ENCODE measurements around the gene ZNF3.

The ZNF3 gene

DNA sequence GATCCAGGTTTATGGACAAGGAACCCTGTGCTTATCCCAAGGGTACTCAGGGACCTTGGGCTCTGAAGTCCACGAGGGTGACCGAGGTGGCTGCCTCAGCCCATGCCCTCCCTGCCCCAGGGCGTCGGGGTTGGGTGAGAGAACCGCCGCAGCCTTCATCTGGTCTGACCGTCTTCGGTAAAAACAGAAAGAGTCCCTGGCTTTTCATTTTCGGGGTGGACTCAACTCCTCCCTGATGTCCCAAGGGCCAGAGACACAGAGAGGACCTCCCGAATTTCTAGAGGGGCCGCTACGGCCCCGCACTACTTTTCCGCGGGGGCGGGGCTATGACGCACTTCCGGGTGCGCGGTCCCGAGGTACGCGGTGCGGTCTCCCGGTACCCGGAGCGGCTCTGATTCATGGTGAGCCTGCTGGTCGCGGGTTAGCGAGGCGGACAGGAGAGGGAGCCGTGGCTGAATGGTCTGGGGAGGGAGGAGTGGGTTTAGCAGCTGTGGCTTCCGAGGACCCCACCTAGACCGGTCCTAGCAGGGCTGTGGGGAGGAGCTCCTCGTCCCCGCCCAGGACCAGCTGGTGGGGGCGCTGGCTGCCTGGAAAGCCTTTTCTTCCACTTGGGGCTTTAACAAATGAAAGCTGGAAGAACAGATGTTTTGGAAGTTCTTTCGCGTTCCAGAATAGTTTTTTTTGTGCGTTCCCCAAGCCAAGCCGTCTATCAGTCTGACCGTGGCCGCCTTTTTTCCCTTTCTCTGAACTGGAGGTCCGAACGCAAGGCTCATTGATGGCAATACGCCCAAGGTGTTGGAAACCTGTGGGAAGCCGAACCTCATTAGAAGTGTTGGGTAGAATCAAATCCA lies 31.9 kb downstream of the ZNF3 start, which contains the start of gene ZSCAN21:
ZSCAN21 (plus strand) TSS at position 334 of the 851 bp plus-strand sequence. CDS start 7,233 bp downstream, outside the sequence.
- DNase-seq: peak; percentile 83 to 84

DNA sequence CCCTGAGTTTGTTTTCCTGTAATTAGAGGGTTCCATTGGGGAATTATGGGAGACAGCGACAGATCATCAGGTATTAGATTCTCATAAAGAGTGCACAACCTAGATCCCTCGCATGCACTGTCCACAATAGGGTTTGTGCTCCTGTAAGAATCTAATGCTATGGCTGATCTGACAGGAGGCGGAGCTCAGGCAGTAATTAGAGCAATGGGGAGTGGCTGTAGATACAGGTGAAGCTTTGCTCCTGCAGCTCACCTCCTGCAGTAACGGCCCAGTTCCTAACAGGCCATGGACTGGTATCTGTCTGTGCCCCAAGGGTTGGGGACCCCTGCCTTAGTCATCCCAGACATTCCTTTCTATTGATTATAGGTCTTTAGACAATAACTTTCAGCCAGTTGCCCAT lies 32.8 kb downstream of the ZNF3 start:
- DNase-seq: no peak

DNA sequence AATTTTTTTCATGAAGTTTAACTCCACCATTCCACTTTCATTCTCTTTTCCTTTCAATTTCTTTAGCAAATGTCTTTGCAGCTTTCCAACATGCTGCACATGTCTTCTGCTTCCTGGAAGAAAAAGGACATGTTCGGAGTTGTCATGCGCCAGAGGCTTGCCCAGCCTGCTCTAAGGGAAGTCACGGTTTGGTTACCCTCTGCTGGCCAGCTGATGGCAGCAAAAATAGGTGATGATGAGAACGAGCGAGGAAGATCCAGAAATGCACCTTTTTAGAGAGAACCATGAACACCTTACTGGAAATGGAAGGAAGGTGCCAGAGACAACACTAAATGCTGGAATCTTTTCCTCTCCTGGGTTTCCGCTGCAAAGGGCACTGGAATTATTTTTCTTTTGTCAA lies 36.8 kb downstream of the ZNF3 start:
- DNase-seq: peak in 1 of 2 donors; percentile 11

DNA sequence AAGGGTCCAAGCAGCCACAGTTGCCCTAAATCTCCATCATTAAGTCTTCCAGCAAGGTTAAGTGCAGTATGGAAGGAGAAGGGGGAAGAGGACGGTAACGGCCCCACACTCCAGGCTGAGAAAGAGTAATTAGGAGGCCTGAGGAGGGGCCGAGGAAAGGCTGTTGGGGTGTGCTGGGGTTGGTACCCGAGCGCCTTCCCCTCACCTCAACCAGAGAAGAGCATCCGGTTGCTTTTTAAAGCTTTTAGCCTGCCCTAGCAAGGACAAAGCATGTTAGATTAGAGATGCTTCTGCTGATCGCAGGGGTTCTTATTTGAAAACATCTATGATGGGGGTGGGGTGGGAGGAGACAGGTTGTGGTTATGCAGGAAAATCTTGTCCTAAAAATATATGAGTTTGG lies 40.9 kb downstream of the ZNF3 start:
- DNase-seq: no peak

DNA sequence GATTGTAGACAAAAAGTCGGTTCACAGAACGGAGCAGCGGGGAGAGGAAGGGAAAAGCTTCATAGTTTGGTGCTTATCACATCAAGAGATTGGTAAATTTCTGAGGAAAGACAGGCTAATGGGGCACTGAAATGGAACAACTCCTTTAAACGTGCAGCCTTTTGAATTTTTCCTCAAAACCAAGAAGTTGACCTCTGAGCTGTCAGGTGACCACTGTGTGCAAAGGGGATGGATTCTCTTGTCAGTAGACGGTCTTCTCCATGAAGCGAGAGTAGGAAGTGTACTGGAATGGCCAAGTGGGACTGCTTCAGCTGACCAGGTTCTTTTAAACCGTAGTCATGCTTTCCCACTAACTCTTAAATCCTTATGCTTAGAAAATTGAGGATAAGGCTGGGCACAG lies 43.2 kb downstream of the ZNF3 start:
- no peak for DNase-seq

DNA sequence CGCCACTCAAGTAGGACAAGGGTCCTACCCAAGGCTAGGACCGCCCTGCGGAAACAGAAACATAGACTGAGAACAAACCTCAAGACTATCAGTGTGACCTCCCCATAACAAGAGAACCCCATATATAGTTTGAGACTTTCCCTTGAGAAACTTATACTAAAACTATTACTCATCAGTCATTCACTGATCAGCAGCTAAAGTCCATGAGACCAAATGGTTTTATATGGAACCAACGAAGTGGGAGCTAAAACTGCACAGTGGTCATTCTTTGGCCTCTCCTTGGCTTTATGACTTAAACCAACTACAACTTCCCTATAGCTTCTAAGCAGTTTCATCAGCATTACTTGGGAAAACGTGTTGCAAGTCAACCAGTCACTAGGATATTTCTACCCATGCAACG lies 45.6 kb downstream of the ZNF3 start:
- no peak for DNase-seq

DNA sequence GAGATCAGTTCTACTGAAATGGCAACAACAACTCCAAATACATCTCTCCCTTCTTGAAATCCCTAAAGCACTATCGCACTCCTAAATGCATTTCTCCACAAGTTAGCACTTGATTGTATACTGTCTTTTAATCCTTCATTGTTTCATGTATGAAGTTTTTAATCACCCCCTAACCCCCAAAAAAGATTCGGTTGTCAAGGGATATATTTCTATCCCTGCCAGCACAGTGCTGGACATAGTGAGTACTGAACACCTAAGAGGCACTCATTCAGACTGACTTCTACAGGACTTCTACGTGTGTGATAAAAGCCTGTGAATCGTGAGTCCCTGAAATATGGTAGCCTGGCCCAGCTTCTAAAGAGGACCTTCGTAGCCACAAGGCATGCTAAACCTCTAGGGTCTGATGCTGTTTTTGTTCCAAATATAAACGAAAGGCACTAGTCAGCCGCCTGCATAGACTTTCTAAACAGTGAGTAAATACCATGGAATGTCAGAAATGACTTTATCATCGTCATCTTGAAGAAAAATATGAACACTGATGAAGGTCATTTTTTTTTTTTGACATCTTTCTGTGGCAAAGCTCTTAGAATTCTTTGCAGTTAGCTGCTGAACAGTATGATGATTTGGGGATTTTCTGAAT lies 46.5 kb downstream of the ZNF3 start:
- DNase-seq: no peak

DNA sequence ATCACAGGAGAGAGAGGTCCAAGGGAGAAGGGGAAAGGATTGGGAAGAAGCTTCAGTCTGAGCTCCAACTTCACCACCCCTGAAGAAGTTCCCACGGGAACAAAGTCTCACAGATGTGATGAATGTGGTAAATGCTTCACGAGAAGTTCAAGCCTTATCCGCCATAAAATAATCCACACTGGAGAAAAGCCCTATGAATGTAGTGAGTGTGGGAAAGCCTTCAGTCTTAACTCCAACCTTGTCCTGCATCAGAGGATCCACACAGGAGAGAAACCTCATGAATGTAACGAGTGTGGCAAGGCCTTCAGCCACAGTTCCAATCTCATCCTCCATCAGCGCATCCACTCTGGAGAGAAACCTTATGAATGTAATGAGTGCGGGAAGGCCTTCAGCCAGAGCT lies 48.0 kb downstream of the ZNF3 start:
- DNase-seq: no peak

DNA sequence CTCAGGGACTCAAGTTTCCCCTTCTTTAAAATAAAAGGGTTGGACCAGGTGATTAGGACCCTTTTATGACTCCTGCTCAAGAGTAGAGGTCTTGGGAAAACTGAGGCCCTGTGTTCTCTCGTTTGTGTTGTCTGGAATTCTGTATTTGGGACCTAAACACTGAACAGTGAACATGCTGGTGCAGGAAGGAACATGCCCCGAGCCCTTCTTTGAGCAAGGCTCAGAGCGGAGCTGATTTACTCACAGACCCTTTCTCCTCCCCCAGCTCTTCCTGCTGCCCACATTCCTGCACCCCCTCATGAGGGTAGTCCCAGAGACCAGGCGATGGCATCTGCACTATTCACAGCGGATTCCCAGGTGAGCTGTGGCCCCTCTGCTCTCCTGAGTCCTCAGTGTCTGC lies 51.9 kb downstream of the ZNF3 start:
- no peak for DNase-seq

DNA sequence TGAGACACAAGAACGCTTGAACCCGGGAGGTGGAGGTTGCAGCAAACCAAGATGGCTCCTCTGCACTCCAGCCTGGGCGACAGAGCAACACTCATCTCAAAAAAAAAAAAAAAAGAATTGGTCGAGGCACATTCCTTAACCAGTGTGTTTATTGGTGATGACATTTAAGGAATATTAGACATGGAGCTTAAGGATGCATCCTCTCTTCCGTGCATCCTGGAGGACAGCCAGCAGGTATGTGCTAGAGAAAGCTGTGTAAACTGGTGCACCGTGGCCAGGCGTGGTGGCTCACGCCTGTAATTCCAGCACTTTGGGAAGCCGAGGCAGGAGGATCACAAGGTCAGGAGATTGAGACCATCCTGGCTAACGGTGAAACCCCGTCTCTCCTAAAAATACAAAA lies 54.3 kb downstream of the ZNF3 start:
- no peak for DNase-seq

DNA sequence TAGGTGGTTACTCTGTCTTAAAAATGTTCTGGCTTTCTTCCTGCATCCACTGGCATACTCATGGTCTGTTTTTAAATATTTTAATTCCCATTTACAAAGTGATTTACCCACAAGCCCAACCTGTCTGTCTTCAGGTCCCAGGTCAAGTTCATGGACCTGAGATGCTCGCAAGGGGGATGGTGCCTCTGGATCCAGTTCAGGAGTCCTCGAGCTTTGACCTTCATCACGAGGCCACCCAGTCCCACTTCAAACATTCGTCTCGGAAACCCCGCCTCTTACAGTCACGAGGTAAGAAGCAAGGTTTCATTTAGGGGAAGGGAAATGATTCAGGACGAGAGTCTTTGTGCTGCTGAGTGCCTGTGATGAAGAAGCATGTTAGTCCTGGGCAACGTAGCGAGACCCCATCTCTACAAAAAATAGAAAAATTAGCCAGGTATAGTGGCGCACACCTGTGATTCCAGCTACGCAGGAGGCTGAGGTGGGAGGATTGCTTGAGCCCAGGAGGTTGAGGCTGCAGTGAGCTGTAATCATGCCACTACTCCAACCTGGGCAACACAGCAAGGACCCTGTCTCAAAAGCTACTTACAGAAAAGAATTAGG lies 57.4 kb downstream of the ZNF3 start:
- DNase-seq: no peak

DNA sequence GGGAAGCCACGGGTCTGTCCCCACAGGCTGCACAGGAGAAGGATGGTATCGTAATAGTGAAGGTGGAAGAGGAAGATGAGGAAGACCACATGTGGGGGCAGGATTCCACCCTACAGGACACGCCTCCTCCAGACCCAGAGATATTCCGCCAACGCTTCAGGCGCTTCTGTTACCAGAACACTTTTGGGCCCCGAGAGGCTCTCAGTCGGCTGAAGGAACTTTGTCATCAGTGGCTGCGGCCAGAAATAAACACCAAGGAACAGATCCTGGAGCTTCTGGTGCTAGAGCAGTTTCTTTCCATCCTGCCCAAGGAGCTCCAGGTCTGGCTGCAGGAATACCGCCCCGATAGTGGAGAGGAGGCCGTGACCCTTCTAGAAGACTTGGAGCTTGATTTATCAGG lies 58.0 kb downstream of the ZNF3 start:
- no peak for DNase-seq

DNA sequence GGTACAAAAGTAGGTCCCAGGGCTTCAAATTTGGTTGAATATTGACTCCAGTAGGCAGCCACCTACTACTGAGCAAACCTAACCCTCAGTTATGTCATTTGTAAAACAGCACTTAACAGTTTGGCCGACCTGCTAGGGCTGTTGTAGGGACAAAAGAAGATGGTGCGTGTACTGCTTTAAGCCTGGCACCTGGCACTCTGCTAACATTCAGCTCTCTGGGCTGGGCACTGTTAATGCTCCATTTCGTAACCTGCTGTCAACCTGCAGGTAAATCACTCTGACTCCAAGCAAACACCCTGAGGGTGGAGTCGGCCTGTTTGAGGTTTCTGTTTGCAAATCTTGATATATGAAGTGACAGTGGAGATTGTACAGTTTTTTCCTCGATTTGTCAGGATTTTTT lies 58.9 kb downstream of the ZNF3 start:
- DNase-seq: no peak

DNA sequence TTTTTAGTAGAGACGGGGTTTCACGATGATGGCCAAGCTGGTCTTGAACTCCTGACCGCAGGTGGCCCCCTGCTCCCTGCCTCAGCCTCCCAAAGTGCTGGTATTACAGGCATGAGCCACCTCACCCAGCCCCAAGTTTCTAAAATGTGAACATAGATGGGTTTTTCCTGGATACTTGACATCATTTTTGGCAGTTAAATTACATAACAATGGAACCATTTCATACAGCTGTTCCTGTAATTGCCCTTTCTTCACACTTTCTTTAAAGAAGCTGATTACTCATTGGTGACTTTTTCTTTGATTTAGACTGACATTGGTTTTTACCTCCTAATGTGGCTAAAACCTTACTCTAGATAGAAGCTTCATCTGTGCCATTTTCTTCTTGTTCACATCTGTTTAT lies 60.2 kb downstream of the ZNF3 start:
- DNase-seq: no peak

All from CD4-positive, alpha-beta T cell treated with Interleukin-1 beta for 1 hour (primary cell).